Measurements from ENCODE around the gene GPR75. TPM values are rescaled to one million over a fixed set of nuclear protein-coding genes. Genes with fewer than 3 reads are reported as not detected.

GPR75 gene
- total RNA-seq, 1 experiment from 2014 or later: 5.3 TPM

DNA sequence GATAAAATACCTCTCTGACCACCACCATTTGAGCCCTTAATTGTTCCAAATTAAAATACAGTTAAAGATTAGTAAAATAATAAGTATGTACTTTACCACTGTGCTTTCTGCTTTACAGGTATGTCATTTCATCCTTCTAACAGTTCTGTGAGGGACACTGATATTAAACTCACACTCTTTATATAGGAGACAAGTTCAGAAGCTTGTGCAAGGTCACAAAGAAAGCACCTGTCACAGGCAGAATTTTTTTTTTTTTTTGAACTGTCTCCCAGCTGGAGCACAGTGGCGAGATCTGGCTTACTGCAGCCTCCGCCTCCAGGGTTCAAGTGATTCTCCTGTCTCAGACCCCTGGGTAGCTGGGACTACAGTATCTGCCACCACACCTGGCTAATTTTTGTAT is 21.6 kb upstream of the GPR75 start:
- H3K23me2 ChIP-seq (ENCODE audit: insufficient read length, low read depth, low read length, poor library complexity, severe bottlenecking): no peaks in the 10 kb centered on the region
- no peak for DNase-seq
- Mint-ChIP-seq H3K9me3 (no peaks in the 10 kb centered on the region), H3K36me3 (ENCODE audit: insufficient read depth in 1 of 3, low read depth in 3 of 3) (peaks cover 38 to 71% (median 64%) of the 10 kb centered on the region in 3 experiments), H3K4me3 (no peak overlapping the region), H3K27ac (no peak overlapping the region), H3K27me3 (ENCODE audit: low read depth) (no peaks in the 10 kb centered on the region), H3K4me1 (peaks cover 15 to 16% of the 10 kb centered on the region in 2 experiments)
- no peak overlapping the region for H3K9ac ChIP-seq (ENCODE audit: extremely low read depth, insufficient read length, low read length)
- H2BK15ac ChIP-seq (ENCODE audit: low read depth, low read length): no peak overlapping the region
- no peak overlapping the region for H2BK20ac ChIP-seq (ENCODE audit: low read depth, low read length, poor library complexity, severe bottlenecking)
- no peak overlapping the region for H2BK12ac ChIP-seq (ENCODE audit: insufficient read length, low read depth, low read length)
- H4K5ac ChIP-seq (ENCODE audit: insufficient read length, low read depth, low read length): no peak overlapping the region
- no peak overlapping the region for H3K4ac ChIP-seq (ENCODE audit: low read depth, low read length)
- no peaks in the 10 kb centered on the region for H3K79me2 ChIP-seq (ENCODE audit: insufficient read depth, low read length)
- H2BK120ac ChIP-seq (ENCODE audit: low read depth, low read length, poor library complexity, severe bottlenecking): no peak overlapping the region
- no peaks in the 10 kb centered on the region for H3K4me1 ChIP-seq (ENCODE audit: insufficient read depth, low read length)
- H3K18ac ChIP-seq (ENCODE audit: insufficient read length, low read depth, low read length): no peak overlapping the region
- H2AFZ ChIP-seq (ENCODE audit: low read length): no peak overlapping the region
- no peaks in the 10 kb centered on the region for H3K9me3 ChIP-seq (ENCODE audit: control insufficient read depth, low read depth, low read length)
- H3K79me1 ChIP-seq (ENCODE audit: insufficient read depth, low read depth, low read length, poor library complexity, severe bottlenecking): no peaks in the 10 kb centered on the region
- H2BK5ac ChIP-seq (ENCODE audit: insufficient read length, low read length): no peak overlapping the region
- no peak overlapping the region for H3K23ac ChIP-seq (ENCODE audit: insufficient read length, low read depth, low read length)
- WGBS (ENCODE audit: extremely low coverage, insufficient read length, low lambda C conversion rate): no CpG with 5 or more reads among the region's 2 CpGs
- no peak overlapping the region for H3K56ac ChIP-seq (ENCODE audit: insufficient read length, low read depth, low read length)
- no peak overlapping the region for H3K14ac ChIP-seq (ENCODE audit: insufficient read depth, low read length)
- no peak overlapping the region for H4K8ac ChIP-seq (replicated peaks; ENCODE audit: insufficient read length, low read depth, low read length)
- no peak overlapping the region for H4K91ac ChIP-seq (ENCODE audit: insufficient read length, low read depth, low read length)
- H3K4me2 ChIP-seq (ENCODE audit: insufficient read depth, insufficient read length, low read length): no peak overlapping the region
- no peak overlapping the region for H2AK5ac ChIP-seq (ENCODE audit: insufficient read length, low read length)
- H3K27me3 ChIP-seq (ENCODE audit: insufficient read depth, low read length): no peaks in the 10 kb centered on the region
- no peak overlapping the region for H3T11ph ChIP-seq (ENCODE audit: low read length)
- no peak overlapping the region for H3K27ac ChIP-seq (ENCODE audit: insufficient read length, low read depth, low read length)
- TF ChIP-seq, protein P1, sequence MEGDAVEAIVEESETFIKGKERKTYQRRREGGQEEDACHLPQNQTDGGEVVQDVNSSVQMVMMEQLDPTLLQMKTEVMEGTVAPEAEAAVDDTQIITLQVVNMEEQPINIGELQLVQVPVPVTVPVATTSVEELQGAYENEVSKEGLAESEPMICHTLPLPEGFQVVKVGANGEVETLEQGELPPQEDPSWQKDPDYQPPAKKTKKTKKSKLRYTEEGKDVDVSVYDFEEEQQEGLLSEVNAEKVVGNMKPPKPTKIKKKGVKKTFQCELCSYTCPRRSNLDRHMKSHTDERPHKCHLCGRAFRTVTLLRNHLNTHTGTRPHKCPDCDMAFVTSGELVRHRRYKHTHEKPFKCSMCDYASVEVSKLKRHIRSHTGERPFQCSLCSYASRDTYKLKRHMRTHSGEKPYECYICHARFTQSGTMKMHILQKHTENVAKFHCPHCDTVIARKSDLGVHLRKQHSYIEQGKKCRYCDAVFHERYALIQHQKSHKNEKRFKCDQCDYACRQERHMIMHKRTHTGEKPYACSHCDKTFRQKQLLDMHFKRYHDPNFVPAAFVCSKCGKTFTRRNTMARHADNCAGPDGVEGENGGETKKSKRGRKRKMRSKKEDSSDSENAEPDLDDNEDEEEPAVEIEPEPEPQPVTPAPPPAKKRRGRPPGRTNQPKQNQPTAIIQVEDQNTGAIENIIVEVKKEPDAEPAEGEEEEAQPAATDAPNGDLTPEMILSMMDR (conservative IDR thresholded peaks at IDR 0.05): no peak
- H4K20me1 ChIP-seq (ENCODE audit: control insufficient read depth, insufficient read depth, insufficient read length): no peaks in the 10 kb centered on the region
